DMS 273 (cell line): ENCODE data around the gene NIT2.
"Not testable (repeated sequence)": the region's sequence is repeated elsewhere in the genome, so short reads cannot be mapped to it uniquely, and the experiment has no call there.

Experiments used
- DNase-seq: peaks from one replicate; lab custom pipeline; 2025; ENCODE audit not compliant: unreplicated experiment; lab: John Stamatoyannopoulos, UW

Gene NIT2, protein sequence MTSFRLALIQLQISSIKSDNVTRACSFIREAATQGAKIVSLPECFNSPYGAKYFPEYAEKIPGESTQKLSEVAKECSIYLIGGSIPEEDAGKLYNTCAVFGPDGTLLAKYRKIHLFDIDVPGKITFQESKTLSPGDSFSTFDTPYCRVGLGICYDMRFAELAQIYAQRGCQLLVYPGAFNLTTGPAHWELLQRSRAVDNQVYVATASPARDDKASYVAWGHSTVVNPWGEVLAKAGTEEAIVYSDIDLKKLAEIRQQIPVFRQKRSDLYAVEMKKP

DNA sequence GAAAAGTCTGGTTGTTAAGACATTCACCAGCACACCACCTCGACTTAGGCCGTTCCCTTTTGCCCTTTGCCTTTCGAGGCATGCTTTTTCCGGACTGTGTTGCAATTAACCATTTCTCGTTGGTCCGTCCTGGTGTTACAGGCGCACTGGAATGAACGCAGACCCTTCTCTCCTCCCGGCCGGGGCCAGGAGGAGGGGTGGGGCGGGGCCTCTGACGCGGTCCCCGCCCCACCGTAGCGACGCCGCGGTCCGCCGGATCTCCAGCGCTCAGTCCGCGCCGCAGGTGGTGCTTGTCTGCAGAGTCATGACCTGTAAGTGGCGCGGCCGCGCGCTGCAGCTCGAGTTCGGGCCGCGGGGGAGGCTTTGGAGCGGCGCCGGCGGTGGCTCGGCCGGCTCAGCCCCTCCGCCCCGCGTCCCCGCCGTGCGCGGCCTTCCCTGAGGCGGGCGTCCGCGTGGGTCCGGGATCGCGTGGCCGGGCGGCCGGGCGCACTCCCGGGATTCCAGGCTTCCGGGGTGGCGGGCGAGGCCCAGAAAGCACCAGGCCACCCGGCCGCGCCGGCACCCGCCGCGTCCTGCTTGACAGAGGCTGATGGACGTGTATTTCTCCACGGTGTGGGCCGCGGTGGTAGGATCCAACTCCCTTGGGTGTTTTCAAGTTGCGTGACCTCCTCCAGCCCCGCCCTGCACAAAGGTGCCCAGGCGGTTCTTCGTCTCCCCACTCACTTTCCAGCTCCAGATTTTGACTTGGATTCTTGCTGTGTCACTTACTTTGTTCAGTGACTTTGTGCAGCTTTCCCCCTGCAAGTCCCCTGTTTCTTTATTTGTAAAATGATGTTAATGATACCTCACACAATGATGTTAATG, at the start of gene NIT2:
TSS of gene NIT2 (plus strand) at position 270 of the 864 bp plus-strand sequence. CDS start at position 305, 35 bp downstream.
- peak; percentile 96 for DNase-seq

DNA sequence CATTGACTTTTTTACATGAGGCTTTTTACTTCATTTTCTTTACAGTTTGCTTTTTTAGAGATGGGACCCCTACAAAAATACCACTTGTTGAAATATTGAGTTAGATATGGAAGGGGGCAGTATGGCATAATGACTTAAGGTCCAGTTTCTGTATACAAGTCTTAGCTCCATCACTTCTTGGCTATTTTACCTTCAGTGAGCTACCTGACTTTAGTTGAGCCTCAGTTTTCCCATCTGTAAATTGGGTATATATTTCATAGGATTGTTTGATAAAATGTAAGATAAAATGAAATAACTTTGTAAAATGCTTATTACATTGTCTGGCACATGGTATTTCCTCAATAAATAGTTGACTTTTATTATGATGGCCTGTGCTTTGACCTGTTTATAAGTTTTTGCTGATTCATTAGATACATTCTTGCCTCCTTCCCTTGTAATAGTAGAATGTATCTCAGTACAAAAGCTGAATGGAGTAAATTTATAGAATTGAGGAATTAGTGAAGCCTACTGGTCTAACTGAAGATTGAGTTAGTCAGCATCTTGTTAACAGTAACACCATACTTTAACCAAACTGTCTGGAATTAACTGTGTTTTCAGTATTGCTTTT, 46.2 kb upstream of the NIT2 start:
- DNase-seq: no peak

DNA sequence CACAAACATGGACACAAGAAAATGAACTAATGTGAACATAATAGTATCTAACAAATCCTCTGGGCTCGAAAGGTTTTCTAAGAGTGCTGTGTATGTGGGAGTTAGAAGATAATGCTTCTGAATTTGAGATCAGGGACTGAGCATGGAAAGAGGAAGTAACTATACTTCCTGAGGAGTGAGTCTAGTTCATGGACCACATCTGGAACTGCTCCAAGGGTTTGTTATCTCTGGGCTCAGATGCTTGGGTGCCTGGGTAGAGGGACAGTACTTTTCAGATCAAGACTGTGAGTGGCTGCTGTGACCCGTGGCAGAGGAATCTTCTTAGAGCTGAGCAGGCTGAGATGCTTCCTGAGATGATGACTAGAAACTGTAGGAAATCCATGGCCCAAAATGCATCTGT, 45.2 kb upstream of the NIT2 start:
- peak; percentile 14 for DNase-seq

DNA sequence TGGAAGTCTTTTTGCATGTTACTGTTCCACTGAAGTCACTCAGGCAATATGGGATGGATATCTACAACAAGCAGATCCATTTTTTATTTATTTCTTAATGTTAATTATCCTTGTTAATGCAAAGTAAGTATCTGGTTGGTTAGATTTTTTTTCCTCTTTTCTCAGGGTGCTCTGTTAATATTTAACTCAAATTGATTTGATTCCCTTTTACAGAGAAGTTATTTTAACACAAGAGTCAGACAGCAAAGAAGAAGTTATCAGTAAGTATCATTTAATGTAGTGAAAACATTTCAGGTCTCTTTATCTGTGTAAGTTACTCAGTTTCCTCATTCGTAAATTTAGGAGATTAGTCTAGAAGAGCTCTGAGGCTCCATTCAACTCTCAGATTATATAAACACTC, 39.5 kb upstream of the NIT2 start:
- no peak for DNase-seq

DNA sequence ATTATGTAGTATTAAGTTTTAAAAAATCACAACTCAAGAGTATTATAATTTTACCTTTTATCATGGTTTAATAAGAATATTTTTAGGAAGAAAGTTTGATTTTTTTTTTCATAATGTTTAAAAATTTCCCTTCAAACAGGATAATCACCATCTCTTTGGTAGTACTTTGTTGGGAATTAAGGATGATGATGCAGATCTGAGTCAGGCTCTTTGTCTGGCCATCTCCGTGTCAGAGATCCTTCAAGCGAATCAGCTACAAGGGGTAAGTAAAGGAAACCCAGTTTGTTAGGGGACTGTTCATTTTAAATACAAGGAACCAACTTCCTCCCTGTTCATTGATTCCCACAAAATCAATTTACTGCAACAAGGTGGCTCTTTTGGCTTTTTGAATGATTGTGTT, 36.8 kb upstream of the NIT2 start:
- no peak for DNase-seq

DNA sequence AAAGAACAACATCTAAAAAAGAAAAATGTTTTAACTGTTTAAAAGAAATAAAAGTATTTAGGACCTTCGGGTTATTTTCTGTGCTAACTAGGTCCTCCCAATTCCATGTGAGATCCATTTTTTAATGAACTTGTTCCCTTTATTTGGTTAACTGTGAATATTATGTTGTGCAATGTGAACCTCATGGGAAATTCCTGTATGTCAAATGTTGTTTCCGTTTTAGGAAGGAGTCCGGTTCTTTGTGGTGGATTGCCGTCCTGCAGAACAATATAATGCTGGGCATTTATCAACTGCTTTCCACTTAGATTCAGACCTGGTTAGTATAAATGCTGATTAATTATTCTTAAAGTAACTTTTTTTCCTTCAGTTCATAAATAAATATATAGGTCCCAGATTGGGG, 35.5 kb upstream of the NIT2 start:
- DNase-seq: no peak

DNA sequence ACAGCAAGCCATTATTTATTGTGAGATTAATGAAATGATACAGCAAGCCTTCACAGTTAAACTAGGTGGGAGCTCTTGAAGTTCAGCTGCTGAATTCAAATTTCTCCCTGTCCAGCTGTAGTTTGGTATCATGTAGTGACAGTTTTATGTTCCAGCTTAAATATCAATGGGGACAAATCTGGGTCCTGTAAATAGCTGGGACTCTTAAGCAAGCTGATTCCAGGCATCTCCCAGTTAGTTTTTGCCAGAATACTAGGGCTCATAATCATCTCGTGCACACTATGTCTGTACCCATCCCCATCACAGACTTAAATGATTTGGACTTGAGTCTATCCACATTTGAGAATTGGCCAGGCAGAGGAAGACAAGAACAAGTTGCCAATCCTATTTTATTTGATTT, 27.9 kb upstream of the NIT2 start:
- DNase-seq: no peak

DNA sequence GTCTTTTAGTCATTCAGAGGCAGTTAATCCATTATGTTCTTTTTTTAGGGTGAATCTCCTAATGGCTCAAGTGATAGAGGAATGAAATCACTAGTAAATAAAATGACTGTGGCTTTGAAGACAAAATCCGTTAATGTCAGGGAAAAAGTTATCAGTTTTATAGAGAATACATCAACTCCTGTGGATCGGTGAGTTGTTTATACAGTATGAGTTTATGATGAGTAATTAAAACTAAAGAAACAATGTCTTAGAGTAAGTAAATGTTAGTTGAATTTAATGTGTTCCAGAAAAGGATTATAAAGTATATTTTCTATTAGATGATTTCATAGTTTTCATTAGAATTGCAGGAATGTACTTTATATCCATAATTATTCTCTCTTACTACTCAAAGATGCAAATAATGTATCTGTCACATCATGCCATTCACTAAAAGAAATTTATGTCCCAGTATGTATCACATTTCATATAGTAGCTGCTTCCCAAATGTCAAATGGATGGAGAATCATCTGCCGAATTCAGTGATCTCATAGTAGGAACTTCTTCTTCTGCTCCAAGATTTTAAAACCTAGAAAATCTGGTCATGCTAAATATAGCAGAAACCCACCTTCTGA, 24.1 kb upstream of the NIT2 start:
- DNase-seq: no peak

DNA sequence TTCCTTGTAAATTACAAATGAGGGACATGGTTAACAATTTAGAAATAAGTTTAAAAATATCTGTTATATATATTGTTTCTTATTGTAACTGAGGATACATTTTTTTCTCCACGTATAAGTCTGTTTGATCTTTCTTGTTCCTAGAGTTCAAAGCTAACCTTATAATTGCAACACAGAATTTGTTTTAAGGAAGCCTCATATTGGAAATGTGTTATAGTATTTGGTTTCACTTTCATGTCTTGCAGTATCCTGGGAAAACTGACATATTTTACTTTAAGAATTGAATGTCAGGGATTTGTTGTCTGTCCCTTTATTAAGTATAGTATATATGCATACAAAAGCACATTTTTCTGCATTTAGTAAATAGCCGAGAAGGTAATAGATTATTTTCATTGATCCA, 23.5 kb upstream of the NIT2 start:
- DNase-seq: no peak

DNA sequence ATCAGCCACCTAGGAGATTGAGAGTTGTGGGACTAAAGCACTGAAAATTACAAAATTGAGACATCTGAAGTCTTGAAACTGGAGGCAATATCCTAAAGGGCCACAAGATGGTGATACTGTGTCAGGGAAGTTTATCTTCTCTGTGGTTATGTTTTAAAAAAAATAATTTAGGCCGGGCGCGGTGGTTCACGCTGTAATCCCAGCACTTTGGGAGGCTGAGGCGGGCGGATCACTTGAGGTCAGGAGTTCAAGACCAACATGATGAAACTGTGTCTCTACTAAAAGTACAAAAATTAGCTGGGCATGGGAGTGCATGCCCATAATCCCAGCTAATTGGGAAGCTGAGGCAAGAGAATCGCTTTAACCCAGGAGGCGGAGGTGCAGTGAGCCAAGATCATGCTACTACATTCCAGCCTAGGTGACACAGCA, 17.9 kb upstream of the NIT2 start:
- peak; percentile 79 for DNase-seq

DNA sequence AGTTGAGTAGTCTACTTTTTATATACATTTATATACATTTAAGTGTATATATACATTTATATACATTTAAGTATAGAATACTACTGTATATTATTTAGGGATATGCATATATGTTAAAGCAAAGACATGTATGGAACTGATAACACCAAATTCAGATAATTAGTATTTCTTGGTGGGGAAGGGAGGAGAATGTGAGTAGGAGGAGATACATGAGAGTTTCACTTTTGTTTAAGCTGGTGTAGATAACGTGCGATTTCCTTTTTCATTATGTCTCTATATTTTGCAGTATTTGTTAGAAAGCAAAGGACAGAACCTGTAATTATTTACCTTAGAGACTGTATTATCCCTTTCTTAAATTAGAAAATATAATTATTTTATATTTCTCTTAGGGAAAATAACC, 16.6 kb upstream of the NIT2 start:
- DNase-seq: no peak

DNA sequence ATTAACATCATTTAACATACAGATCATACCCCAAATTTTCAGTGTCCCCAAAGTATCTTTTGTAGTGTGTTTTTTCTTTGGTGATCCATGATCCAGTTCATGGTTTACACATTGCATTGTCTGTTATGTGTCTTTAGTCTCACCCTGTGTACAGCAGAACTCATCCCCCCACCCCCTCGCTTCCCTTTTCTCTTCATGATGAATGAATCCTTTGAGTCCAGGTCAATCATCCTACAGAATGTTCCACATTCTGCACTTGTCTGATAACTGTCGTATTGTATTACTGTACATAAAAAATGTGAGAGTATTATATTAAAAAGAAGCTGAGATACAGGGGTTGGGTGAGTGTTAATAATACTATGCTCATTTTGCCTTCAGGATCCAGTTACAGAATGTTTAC, 14.6 kb upstream of the NIT2 start:
- DNase-seq: no peak

DNA sequence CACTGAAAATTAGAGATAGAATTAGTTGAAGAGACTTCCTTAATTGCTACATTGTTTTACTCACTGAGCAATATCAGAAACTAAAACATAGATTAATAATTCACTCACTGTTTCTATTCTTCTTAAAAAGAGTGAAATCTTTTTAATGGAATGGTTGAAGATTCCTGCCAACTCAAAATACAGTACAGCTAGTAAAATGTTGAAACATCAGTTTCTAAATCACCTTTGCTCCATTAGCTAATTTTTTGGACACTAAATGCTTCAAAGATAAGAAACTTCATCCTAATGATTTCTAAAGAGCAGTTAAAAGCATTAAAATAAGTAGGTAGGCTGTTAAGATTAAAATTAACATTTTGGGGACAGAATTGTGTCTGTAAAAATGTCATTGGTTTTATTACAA, 10.5 kb upstream of the NIT2 start:
- DNase-seq: no peak

DNA sequence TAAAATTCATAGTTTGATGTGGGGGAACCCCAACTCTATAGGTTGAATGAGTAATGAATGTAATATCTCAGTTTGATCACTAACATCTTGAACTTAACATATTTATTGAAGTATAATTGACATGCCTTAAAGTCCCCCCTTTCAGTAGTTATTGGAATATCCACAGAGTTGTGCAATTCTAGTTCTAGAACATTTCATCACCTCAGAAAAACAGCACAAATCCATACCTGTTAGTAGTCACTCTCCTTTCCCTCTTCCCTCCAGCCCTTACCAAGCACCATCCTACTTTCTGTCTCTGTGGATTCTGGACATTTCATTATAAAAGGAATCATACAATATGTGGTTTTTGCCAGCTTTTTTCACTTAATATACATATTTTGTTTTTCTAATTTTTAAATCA, 8.7 kb upstream of the NIT2 start:
- DNase-seq: no peak

DNA sequence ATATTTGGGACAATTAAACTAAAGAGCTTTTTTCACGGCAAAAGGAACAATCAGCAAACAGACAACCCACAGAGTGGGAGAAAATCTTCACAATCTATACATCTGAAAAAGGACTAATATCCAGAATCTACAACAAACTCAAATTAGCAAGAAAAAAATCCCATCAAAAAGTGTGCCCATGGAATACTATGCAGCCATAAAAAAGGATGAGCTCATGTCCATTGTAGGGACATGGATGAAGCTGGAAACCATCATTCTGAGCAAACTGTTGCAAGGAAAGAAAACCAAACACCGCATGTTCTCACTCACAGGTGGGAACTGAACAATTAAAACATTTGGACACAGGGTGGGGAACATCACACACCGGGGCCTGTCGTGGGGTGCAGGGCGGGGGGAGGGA, 7.2 kb upstream of the NIT2 start:
- not testable (repeated sequence) for DNase-seq

DNA sequence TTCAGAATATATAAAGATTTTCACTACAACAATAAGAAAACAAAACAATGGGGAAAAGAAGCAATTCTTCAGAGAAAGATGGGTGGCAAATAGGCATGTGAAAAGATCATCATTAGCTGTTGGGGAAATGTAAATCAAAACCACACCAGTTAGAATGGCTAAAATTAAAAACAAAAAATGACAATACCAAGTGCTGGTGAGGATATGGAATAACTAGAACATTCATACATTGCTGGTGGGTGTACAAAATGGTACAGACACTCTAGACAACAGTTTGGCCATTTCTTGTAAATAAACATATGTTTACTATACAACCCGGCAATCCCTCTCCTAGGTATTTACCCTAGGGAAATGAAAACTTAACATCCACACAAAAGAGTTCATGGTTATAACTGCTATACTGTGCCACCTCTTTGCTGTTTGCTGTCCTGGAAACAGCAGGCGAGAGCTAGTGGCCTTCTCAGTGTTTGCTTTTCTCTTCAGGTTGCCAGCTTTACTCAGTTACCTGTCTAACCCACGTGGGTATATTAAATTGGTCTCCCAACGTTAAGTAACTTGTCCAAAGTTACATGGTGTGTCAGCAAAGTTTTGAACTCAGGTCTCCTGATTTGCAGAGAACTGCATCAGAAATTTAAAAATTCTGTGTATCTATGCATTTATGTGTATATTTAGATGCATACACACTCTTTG, 4.6 kb upstream of the NIT2 start:
- no peak for DNase-seq

DNA sequence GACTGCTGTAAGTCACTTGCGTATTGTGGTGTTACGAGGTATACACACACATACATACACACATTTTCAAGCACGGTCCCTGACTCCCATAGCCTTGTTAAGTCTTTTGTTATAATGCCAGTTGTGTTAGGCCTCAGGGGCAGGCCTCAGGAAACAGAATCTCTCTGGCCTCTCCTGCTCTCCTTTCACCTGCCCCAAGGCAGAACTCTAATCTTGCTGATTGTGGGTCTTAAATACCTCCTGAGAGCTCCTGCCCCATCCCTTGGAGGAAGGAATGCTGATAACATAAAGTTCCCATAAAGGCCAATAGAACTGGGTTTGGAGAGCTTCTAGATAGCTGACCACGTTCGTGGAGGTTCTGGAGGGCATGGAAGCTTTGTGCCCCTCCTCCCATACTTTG, 3.9 kb upstream of the NIT2 start:
- no peak for DNase-seq

DNA sequence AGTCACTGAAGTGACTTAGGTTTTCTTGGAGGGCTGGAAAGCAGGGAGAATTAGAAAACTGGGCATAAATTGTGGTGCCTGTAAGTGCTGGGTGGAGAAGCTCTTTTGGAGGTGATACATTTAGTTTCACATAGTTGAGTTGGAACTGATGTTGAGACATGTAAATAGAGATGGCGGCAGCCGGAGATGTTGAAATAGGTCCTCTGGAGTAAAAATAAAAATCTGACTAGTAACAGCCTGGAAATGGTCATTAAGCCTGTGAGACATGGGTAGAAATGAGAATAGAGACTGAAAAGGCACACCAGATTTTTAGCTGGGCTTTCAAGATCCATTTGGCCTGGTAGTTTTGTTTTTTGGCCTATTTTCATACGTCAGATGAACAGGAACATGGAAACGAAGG, 2.9 kb upstream of the NIT2 start:
- DNase-seq: no peak

DNA sequence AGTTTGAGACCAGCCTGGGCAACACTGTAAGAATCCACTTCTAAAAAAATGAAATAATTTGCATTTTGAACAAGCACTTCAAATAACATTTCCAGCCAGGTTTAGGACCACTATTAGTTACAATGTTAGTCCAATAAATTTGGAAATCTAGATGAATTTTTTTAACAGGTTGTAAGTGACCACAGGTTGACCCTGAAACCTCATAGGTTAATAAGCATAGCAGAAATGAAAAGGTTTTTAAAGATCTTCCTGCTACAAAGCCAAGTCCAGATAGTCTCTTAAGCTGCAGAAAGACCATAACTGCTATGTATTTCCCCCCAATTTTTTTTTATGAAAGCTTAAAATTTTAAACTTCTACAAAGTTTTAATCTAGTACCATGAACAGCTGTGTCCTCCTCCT, 1.5 kb upstream of the NIT2 start:
- no peak for DNase-seq

DNA sequence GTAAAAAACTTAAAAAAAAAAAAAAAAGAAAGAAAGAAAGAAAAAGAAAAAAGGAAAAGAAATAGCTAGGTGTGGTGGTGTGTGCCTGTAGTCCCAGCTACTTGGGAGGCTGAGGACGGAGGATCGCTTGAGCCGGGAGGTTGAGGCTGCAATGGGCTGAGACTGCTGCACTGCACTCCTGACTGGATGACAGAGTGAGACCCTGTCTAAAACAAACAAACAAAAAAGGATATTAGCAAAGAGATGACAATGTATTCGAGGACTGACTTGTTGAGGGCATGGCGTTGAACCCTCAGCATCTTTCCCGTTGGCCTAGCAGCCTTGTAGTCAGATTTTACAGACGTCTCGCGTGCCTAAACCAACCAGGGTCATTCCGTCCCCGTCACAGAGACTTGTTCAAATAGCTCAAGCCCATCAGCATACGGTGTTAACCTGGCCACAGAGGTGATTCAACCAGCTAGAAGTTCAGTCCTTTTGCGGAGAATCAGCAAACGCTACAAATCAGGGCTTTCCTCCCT, 528 bp upstream of the NIT2 start:
- no peak for DNase-seq

DNA sequence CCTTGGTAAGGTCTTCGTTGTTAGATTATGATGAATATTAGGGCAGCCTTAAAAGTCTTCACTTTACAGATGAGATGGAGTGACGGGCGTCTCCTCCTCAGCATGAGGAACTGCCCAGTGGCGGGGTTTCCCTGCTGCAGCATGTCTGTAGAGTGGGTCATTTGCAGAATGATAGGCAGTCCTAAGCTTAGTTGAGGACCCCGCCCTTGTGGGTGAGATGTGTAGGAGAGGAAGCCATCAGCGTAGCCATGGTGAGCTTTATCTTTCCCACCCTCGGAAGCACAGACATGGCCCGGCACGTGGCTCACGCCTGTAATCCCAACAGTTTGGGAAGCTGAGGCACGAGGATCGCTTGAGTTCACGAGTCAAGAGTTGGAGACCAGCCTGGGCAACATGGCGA, 877 bp downstream of the NIT2 start:
- peak; percentile 38 for DNase-seq
